ENCODE results near the gene DDX3X.
"Not testable (repeated sequence)": the region's sequence is repeated elsewhere in the genome, so short reads cannot be mapped to it uniquely, and the experiment has no call there.

Gene DDX3X

DNA sequence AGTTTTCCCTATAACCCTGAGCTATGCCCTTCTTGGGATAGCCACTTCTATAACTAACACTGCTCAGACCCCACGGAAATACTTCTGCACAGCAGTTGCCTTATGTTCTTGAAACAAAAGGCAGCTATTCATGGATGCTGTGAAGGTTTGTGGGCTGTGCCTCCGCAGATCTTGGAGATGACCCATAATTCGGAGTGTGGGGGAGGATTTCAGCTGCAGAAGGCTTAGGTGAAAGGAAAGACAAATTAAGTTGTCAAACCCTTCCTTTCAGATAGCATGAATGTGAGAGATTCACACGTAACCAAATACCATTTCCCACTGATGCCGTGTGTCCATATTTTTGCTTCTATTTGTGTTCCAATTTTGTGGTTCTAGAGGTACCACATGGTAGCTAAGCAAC lies 75.0 kb downstream of the DDX3X start:
- H3K4me1 ChIP-seq (ENCODE audit: control insufficient read depth, low read length): no peaks in the 10 kb centered on the region
- no peaks in the 10 kb centered on the region for H3K27me3 ChIP-seq (ENCODE audit: control insufficient read depth, low read length)
- H4K20me1 ChIP-seq (ENCODE audit: control insufficient read depth, insufficient read depth, low read depth, low read length): no peaks in the 10 kb centered on the region
- H3K9me3 ChIP-seq (ENCODE audit: control insufficient read depth, insufficient read depth, low read length): no peaks in the 10 kb centered on the region
- no peaks in the 10 kb centered on the region for H3K36me3 ChIP-seq (ENCODE audit: control insufficient read depth, low read length)
- no peak for TF ChIP-seq EZH2phosphoT487 (IDR thresholded peaks at IDR 0.05; ENCODE audit: borderline replicate concordance, low read length)
- TF ChIP-seq, protein P1, sequence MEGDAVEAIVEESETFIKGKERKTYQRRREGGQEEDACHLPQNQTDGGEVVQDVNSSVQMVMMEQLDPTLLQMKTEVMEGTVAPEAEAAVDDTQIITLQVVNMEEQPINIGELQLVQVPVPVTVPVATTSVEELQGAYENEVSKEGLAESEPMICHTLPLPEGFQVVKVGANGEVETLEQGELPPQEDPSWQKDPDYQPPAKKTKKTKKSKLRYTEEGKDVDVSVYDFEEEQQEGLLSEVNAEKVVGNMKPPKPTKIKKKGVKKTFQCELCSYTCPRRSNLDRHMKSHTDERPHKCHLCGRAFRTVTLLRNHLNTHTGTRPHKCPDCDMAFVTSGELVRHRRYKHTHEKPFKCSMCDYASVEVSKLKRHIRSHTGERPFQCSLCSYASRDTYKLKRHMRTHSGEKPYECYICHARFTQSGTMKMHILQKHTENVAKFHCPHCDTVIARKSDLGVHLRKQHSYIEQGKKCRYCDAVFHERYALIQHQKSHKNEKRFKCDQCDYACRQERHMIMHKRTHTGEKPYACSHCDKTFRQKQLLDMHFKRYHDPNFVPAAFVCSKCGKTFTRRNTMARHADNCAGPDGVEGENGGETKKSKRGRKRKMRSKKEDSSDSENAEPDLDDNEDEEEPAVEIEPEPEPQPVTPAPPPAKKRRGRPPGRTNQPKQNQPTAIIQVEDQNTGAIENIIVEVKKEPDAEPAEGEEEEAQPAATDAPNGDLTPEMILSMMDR (IDR thresholded peaks at IDR 0.05; ENCODE audit: low read depth, low read length, poor library complexity, severe bottlenecking): no peak
- H3F3A ChIP-seq (ENCODE audit: control insufficient read depth, insufficient read depth): no peaks in the 10 kb centered on the region
- no peaks in the 10 kb centered on the region for H3K9me2 ChIP-seq (replicated peaks; ENCODE audit: control insufficient read depth, low read length)
- H3K27ac ChIP-seq (ENCODE audit: low read depth, low read length): no peak overlapping the region
- no peaks in the 10 kb centered on the region for H3K79me2 ChIP-seq (ENCODE audit: control insufficient read depth, low read length)
- no peak overlapping the region for H3K4me2 ChIP-seq (ENCODE audit: low read length)
- no peak overlapping the region for H3K4me3 ChIP-seq (ENCODE audit: low read length)

DNA sequence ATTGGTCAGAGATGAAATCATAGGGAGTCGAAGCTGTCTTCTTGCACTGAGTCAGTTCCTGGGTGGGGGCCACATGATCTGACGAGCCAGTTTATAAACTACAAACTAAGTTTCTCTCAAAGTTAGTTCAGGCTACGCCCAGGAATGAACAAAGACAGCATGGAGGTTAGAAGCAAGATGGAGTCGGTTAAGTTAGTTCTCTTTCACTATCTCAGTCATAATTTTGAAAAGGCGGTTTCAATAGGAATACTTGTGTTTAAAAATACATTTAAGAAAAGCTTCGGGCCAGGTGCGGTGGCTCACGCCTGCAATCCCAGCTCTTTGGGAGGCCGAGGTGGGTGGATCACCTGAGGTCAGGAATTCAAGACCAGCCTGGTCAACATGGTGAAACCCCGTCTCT lies 77.3 kb downstream of the DDX3X start:
- H3K9me3 ChIP-seq (ENCODE audit: control insufficient read depth, insufficient read depth, low read length); H3K4me2 ChIP-seq (ENCODE audit: low read length); H3K36me3 ChIP-seq (ENCODE audit: control insufficient read depth, low read length); H3K4me1 ChIP-seq (ENCODE audit: control insufficient read depth, low read length); H3K4me3 ChIP-seq (ENCODE audit: low read length); H3F3A ChIP-seq (ENCODE audit: control insufficient read depth, insufficient read depth); H3K9me2 ChIP-seq (replicated peaks; ENCODE audit: control insufficient read depth, low read length); H4K20me1 ChIP-seq (ENCODE audit: control insufficient read depth, insufficient read depth, low read depth, low read length); H3K27ac ChIP-seq (ENCODE audit: low read depth, low read length); H3K79me2 ChIP-seq (ENCODE audit: control insufficient read depth, low read length); H3K27me3 ChIP-seq (ENCODE audit: control insufficient read depth, low read length): not testable (repeated sequence)

DNA sequence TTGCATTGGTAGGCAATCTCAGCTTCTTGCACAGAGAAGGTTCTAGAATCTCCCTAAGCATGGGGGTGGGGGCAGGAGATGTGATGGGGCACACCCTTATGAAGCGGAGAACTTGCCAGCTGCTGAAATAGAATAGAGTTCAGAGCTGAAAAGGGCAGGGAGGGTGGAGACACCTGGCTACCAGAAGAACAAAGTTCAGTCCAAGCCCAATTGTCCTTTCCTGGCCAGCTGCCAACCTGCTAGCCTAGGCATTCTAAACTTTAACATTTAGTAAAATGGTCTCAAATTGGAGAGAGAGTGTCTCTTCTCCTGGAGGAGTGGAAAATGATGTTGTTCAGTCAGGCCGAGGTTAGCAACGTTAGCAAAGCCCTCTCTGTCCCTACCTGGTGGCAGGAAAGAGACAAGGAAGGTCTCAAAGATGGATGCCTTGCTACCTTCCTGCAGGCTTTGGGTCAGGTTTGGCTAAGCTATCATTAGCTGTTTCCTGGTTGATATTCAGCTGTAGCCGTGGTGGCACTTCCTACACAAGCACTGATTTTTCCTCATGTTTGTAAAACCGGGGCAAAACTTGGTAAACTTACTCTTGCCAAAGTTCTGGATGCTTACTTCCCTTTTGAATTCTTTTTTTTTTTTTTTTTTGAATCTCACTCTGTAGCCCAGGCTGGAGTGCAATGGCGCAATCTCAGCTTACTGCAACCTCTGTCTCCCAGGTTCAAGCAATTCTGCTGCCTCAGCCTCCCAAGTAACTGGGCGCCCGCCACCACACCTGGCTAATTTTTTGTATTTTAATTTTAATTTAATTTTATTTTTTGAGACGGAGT lies 78.5 kb downstream of the DDX3X start:
- no peaks in the 10 kb centered on the region for H3K27me3 ChIP-seq (ENCODE audit: control insufficient read depth, low read length)
- no peaks in the 10 kb centered on the region for H3K4me1 ChIP-seq (ENCODE audit: control insufficient read depth, low read length)
- no peak overlapping the region for H3K27ac ChIP-seq (ENCODE audit: low read depth, low read length)
- H3F3A ChIP-seq (ENCODE audit: control insufficient read depth, insufficient read depth): no peaks in the 10 kb centered on the region
- no peaks in the 10 kb centered on the region for H3K9me3 ChIP-seq (ENCODE audit: control insufficient read depth, insufficient read depth, low read length)
- no peaks in the 10 kb centered on the region for H3K9me2 ChIP-seq (replicated peaks; ENCODE audit: control insufficient read depth, low read length)
- no peaks in the 10 kb centered on the region for H3K79me2 ChIP-seq (ENCODE audit: control insufficient read depth, low read length)
- TF ChIP-seq EZH2phosphoT487 (IDR thresholded peaks at IDR 0.05; ENCODE audit: borderline replicate concordance, low read length): no peak
- TF ChIP-seq, protein P1 (IDR thresholded peaks at IDR 0.05; ENCODE audit: low read depth, low read length, poor library complexity, severe bottlenecking): no peak
- H3K4me3 ChIP-seq (ENCODE audit: low read length): no peak overlapping the region
- H4K20me1 ChIP-seq (ENCODE audit: control insufficient read depth, insufficient read depth, low read depth, low read length): no peaks in the 10 kb centered on the region
- no peak overlapping the region for H3K4me2 ChIP-seq (ENCODE audit: low read length)
- H3K36me3 ChIP-seq (ENCODE audit: control insufficient read depth, low read length): no peaks in the 10 kb centered on the region
